HL-60 (cell line): ENCODE data around the gene MAP2.

ENCODE experiments used
- TF ChIP-seq, protein P1 (sequence below): IDR thresholded peaks from 2 replicates; pipeline ENCODE4 v1.6.1; 2012; ENCODE audit warnings: low read depth; ENCODE audit not compliant: insufficient replicate concordance
- TF ChIP-seq, protein P2 (sequence below): IDR thresholded peaks from one replicate; pipeline ENCODE4 v1.5.1; 2011; ENCODE audit warnings: low read length, control low read depth, inconsistent platforms; ENCODE audit not compliant: insufficient read depth

DNA sequence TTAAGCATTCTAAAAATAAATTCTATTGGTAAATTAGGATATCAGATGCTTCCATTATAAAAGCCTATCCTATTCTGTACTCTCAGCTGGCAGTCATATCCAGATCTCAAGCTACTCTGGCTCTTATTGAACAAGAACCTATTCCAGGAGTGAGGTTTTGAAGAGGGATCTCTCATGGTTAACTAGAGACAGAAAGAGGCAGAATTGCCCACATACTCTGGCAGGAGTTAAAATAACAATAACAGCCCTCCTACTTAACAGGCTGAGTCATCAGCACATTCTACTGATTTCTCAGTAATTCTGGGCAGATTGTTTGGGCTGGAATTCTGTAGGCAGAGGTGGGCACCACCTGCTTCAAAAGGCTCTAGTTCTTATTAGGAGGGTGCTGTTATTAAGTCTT lies 205.8 kb downstream of the MAP2 start:
- TF ChIP-seq, protein P1, sequence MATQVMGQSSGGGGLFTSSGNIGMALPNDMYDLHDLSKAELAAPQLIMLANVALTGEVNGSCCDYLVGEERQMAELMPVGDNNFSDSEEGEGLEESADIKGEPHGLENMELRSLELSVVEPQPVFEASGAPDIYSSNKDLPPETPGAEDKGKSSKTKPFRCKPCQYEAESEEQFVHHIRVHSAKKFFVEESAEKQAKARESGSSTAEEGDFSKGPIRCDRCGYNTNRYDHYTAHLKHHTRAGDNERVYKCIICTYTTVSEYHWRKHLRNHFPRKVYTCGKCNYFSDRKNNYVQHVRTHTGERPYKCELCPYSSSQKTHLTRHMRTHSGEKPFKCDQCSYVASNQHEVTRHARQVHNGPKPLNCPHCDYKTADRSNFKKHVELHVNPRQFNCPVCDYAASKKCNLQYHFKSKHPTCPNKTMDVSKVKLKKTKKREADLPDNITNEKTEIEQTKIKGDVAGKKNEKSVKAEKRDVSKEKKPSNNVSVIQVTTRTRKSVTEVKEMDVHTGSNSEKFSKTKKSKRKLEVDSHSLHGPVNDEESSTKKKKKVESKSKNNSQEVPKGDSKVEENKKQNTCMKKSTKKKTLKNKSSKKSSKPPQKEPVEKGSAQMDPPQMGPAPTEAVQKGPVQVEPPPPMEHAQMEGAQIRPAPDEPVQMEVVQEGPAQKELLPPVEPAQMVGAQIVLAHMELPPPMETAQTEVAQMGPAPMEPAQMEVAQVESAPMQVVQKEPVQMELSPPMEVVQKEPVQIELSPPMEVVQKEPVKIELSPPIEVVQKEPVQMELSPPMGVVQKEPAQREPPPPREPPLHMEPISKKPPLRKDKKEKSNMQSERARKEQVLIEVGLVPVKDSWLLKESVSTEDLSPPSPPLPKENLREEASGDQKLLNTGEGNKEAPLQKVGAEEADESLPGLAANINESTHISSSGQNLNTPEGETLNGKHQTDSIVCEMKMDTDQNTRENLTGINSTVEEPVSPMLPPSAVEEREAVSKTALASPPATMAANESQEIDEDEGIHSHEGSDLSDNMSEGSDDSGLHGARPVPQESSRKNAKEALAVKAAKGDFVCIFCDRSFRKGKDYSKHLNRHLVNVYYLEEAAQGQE: no peak
- TF ChIP-seq, protein P2, sequence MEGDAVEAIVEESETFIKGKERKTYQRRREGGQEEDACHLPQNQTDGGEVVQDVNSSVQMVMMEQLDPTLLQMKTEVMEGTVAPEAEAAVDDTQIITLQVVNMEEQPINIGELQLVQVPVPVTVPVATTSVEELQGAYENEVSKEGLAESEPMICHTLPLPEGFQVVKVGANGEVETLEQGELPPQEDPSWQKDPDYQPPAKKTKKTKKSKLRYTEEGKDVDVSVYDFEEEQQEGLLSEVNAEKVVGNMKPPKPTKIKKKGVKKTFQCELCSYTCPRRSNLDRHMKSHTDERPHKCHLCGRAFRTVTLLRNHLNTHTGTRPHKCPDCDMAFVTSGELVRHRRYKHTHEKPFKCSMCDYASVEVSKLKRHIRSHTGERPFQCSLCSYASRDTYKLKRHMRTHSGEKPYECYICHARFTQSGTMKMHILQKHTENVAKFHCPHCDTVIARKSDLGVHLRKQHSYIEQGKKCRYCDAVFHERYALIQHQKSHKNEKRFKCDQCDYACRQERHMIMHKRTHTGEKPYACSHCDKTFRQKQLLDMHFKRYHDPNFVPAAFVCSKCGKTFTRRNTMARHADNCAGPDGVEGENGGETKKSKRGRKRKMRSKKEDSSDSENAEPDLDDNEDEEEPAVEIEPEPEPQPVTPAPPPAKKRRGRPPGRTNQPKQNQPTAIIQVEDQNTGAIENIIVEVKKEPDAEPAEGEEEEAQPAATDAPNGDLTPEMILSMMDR: no peak
